NCI-H1105 (cell line): ENCODE data around the gene AIP.

Experiments
- DNase-seq: peaks from one replicate; lab custom pipeline; 2025; lab: John Stamatoyannopoulos, UW

The AIP gene

DNA sequence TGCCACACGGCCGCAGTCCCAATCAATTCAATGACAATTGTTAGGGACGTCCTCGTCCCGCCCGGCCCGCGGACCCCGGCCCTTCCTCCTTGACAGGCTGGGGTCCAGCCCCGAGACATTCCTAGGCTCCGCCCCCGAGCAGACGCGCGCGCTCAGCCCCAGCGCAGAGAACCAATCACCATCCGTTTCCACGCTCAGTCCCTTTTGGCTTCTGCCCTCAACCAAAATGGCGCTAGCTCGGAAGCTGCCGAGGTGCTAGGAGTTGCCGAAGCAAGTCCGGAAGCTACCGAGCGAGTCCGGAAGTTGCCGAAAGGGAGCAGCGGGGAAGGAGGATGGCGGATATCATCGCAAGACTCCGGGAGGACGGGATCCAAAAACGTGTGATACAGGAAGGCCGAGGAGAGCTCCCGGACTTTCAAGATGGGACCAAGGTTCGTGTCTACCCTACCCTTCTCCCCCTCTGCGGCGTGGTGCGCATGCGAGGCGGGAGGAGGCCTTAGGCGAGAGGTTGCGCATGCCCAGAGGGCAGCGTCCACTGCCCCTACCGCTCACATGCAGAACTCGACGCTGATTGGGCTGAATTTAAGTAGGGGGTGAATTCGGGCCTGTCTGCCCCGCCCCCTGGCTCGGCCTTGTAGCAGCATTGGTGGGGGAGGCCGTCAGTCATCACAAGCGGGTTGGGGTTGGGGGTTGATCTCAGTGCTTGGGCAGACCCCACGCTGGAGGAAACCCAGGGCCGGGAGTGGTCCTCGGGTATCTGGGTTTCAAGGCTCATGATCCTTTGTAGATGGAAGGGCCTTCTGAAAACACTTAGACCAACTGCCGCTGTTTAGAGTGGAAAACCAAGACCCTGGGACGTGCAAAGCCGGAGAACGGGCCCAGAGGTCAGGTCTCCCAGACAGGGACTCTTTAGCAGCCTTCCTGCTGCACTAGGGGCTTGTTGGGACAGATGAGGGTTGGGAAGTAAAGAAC, at the start of gene AIP:
Gene AIP, plus strand, starts transcription at position 200 of the 972 bp plus-strand sequence. Its CDS starts 133 bp downstream, at position 333.
- peak; percentile 97 for DNase-seq

DNA sequence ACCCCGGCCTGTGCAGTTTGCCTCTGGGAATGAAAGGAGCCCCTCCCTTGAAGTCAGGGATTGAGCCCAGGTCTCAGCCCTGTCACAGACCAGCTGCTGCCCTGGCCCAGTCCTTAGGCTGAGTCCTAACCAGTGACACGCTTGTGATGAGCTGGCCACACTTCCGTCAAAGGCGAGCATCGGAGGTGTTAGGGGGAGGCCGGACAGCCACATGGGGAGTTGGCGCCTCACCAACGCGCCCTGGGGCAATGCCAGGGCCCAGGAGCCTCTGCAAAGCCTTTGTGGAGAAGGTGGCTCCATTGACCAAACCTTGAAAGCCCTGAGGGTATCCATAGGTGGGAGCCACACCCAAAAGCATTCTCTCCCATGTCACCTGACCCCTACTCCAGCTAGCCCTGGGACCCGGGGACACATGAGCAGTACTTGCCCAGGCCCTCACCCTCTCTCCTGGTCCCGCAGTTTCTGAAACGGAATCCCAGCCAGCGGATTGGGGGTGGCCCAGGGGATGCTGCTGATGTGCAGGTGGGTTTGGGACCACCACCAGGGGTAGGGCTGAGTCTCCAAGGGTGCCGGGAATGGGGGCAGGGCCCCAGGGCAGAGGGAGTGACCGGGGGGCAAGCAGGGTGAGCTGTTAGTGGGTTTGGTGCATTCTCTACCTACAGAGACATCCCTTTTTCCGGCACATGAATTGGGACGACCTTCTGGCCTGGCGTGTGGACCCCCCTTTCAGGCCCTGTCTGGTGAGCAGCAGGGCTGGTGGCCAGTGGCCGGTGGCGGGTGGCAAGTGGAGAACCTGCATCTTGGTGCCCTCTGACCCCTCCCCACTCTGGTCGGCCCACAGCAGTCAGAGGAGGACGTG, 49.1 kb upstream of the AIP start:
- no peak for DNase-seq

DNA sequence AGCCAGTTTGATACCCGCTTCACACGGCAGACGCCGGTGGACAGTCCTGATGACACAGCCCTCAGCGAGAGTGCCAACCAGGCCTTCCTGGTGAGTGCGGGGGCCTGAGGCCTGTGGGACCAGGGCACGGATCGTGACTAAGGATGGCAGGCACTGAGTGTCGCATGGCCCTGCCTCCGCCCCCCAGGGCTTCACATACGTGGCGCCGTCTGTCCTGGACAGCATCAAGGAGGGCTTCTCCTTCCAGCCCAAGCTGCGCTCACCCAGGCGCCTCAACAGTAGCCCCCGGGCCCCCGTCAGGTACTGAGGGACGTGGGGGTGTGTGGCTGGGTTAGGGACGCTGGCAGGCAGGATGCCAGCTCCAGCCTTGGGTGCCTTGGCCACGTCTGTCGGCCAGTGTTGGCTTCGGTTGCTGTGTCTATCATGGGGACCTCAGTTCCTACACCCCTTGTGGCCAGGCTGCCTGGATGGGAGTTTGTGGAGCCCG, 48.4 kb upstream of the AIP start:
- no peak for DNase-seq

DNA sequence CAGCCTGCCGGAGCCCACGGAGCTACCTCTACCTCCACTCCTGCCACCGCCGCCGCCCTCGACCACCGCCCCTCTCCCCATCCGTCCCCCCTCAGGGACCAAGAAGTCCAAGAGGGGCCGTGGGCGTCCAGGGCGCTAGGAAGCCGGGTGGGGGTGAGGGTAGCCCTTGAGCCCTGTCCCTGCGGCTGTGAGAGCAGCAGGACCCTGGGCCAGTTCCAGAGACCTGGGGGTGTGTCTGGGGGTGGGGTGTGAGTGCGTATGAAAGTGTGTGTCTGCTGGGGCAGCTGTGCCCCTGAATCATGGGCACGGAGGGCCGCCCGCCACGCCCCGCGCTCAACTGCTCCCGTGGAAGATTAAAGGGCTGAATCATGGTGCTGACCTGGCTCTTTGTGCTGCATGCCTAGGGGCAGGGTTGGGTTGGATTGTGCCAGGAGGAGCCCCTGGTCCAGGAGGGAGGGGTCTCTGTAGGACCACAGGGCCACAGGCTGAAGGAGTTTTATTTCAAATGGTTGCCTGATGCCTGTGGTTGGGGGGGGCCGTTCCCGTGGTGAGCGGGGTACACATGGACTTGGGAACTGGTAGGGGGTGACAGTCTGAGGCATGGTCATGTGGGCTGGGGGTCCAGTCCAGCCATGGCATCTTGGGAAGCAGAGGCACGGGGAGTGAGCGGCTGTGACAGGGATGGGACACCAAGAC, 47.6 kb upstream of the AIP start:
- DNase-seq = no peak

DNA sequence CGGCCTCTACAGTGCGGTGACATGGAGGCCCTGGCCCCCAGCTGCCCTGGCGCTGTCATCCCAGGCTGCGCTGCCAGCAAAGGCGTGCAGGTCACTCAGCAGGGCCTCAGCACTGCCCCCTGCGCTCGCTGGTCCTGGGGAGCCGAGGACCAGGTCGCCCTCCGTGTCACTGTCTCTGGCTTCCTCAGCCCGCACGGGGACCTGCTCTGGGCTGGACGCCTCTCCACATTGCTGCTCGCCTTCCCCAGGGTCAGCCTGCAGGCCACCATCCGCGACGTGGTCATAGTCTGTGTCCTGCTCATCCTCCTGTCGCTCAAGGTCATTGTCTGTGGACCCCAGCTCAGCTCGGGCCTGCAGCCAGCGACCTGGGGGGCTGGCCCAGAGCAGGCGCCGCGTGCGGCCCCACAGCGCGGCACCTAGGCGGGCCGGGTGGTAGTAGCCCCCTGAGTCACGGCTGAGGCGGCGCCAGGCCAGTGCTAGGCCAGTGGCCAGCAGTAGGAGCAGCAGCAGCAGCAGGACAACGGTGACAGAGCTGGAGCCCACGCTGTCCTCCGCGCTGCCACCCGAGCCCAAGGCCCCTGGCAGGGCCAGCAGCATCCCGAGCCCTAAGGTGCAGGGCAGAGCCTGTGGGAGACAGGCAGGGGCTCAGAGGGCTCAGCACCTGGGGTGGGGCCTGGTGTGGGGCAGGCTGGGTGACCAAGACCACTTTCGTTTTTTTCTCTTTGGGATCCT, 46.9 kb upstream of the AIP start:
- no peak for DNase-seq

DNA sequence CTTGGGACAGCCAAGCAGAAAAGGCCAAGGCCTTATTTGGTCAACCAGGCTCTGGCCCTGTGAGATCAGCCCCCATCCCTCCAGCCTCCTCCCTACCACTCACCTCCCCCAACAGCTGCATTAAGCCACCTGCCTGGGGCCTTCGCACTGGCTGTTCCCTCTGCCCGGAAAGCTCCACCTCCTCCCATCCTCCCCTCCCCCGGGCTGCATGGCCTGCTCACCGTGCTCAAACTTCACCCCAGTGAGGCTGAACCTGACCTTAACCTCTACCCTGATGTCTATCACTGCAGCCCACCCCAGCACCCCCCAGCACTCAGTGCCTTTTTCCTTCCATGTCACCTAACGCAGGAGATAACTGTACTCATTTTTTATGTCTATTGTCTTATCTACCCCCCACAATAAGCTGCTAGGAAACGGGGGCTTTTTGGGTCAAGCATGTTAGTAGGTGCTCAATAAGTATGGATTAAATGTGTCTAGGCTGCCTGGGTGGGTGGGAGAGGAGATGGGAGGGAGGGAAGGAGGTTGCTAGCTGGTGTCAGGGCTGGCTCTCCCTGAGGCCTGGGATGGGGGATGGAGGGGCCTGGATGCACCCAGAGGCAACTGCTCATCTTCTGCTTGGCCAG, 46.3 kb upstream of the AIP start:
- DNase-seq = no peak

DNA sequence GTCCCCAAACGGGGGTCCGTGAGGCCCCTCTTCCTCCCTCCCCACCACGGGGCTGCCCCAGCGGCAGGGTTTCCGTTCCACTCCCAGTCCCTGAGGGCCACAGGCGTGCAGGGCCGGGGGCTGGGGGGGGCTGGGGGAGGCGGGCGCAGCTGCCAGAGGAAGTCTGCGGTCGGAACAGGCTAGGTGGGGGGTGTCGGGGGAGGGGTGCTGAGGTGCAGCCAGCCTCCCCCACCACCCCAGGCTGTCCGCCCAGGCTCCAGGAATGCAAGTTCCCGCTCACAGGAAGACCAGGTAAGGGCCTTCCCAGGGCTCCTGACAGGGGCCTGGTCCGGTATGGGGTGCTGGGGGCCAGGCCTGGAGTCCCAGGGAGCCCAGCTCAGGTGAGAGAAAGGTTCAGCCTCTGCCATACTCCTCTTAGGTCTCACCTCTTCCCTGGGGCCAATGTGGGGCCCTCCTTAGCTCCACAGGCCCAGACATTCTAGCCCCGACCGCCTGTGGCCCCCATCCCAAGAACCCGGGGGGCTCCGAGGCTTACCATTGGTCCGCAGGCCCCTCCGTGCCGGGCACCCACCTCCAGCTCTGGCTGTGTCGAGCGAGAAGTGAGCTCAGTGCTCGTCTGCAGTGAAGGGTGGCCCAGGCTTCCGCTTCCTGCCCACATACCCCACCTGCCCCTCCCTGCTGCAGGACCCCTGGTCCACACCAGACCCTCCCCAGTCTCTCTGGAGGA, 45.6 kb upstream of the AIP start, which contains the start of gene PTPRCAP:
Gene PTPRCAP, minus strand, starts transcription at position 601 of the 727 bp plus-strand sequence. Its CDS starts 63 bp downstream, at position 538.
- DNase-seq = no peak

DNA sequence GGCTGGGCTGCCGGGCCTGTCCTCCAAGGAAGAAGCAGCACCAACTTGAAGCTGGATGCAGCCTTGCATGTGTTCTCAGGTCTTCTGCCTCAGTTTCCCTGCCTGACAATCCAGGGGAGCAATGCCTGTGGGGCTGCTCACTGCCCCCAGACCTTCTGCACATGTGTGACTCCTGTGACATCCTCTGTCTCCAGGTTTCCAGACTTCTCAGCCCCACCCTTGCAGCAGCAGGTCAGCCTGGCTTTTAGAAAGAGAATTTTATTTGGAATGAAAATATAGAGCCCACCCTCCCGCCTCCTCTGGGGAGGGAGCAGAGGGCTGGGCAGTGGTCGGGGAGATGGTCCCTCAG, 45.0 kb upstream of the AIP start:
- DNase-seq = no peak

DNA sequence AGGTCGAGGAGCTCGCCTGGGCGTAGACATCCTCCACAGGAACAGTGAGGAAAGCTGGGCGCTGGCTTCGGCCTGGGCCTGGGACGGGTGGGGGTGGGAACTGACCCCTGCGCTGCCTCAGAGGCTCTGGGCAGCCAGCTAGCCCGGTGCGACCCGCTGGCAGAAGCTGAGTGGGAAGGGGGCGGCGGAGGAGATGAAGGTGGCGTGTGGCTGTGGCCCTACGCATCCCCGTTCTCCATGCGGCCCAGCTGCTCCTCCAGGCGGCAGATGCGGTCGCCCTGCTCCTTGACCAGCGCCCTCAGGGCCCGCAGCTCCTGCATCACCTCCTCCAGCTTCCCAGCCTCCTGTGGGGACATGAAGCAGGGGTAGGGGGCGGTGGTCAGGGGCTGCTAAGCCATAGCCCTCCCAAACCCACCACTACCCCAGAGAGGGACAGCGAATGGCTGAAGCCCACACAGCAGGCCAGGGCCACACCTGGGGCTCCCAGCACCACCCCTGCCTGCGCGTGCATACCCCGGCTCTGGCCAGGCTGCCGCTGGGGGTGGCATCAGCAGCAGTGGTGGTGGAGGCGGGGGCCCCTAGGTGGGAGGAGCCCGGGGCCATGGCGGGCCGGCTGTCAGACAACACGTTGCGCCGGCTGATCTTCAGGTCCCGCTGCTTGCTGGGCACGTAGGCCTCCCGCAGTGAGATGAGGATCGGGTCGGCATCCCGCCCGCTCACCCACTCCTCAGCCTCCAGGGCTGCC, 44.5 kb upstream of the AIP start:
- no peak for DNase-seq

DNA sequence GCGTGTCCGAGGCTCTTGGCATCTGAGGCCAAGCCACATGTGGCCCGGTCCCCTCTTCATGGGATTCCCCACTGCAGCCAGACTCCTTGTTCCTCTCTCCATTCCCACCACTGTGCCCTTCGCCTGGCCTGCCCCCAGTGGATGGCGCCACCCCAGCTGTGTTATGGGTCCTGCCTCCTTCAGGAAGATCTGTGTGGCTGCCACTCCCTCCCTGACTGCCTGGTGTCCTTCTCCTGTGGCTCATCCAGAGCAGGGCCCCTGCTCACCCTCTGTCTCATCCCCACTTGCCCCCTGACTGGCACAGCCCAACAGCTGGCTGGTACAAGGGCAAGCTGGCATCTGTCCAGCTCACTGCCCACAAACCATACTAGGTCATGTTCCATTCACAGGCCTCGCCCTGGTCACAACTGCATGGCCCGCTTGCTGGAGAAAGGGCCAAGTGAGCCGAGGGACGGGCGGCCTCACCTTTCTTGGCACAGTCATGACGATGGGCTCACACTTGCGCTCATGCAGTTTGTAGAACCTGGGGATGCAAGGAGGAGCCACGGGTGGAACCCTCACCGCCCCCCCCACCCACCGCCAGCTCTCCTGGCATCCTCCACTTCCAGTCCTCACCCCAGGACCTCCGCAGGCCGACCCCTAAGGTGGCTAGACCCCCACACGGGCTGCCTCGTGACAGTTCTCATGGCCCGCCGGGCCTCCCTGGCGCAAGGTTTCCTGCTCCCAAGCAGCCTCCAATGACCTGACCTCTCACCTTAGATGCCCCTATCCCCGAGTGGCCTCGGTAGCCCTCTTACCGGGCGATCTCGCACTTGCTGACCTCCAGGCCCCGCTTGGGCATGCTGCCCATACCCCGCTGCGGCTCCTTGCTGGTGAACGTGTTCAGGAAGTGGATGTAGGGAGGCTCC, 43.3 kb upstream of the AIP start:
- DNase-seq = no peak

DNA sequence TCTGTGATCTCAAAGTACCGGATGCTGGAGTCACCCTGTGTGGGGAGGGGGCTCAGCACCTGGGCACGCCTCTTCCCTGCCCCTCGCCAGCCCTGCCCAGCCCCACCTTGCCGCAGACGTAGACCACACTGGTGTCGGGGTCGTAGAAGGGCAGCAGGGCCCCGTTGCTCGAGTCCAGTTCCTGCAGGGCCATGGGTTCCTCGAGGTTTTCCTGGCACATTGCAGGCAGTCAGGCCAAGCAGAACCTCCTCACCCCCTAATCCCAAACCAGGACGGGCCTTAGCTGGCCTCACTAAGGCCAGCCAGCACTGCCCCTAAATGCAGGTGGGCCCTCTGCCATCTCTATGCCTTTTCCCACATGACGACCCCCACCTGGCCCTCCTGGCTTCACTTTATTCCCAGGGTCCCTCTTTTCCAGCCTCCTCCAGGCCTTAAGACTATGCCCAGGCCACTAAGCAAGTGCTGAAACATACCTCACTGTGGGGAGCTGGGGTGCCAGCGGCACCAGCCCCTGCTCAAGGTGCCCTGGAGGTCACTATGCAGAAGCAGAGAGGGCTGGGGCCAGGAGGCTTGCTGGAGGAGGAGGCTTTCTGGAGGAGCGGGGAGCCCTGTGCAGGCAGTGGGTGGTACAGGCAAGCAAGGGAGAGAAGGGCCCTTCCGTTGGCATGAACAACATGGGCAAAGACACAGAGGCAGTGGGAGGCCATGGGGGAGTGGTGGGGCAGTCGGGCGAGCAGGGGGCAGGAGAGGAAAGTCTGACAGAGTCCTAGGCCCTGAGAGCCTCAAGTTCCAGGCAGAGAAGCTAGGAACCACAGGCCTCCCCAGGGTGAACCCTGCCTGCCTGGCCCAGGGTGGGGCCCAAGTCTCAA, 42.4 kb upstream of the AIP start:
- DNase-seq = no peak

DNA sequence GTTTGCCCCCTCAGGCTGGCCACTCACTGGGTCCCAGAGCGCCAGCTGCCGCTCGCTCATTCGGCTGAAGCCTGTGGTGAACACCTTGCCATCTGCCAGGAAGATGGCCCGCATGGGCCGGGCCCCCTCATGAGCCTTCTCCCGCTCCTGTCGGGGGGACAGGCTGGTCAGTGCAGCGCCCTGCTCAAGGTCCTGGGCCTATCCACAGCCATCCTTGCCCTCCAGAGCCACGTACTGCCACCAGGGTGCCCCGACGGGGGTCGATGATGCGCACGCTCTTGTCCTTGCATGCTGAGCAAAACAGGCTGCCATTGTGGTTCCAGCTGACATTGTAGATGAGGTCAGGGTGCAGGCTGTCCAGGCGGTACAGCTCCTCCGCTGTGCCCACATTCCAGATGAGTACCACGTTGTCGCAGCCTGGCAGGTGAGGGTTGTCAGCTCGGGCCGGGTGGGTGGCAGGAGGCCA, 41.7 kb upstream of the AIP start:
- DNase-seq = no peak

DNA sequence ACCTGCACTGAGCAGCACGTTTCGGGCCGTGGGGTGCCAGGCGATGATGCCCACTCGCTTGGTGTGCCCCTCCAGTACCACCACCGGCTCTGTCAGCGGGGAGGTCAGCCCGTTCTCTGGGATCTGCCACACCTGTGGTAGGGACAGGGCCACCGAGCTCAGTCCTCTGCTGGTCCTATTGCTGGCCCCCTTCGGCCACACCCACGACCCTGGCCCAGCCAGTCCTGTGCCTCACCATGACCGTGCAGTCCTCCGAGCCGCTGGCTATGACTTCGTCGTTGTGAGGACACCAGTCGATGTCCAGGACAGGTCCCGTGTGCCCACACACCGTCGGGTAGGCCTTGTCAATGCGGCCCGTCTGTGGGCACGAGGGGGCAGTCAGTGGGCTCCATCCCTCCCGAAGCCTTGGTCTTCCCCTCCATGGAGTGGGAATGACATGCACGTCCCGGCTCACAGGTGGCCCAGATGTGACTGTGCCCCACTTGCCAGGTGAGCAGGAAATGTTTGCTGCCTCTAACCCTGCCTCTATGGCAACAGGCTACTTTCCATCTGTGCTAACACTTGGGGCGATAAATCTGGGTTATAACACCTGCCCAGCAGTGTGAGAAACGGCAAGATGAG, 41.0 kb upstream of the AIP start:
- DNase-seq = no peak

DNA sequence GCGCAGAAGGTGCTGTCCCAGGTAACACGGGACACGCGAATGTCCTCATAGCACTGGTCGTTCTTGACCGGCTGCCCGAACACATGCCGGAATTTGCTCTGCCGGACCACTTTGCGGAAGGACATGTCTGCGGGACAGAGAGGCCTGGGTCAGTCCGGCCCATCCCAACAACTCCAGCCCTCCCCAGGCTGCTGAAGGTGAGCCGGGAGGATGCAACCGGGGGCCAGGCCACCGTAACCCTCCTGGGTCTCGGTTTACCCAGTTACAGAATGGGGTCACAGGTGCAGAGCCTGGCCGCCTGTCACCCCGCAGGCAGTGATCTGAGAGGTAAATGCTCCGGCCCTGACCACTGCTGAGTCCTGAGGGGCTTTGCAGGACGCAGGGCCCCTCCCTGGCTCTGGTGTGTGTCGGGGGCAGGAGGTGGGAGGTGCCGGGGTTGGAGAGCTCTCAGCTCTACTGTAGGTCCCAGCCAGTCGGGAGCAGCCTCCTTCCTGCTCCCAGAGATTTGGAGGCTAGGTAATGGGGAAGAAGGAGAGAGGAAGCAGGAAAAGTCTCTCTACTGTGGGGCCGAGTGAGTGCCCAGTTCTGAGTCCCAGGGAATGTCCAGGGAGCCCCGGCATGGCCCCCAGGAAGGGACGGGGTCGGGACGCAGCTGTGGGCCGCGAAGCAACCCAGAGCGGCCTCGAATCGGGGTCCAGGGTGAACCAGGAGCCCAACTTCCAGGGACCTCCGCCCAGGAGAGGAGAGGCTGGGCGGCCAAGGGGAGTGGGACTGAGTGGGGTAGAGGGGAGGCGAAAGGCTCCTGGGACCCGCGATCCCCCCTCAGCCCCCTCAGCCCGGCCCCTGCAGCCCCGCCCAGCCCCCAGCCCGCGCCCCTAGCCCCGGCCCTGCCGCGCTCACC, 40.1 kb upstream of the AIP start:
- no peak for DNase-seq

DNA sequence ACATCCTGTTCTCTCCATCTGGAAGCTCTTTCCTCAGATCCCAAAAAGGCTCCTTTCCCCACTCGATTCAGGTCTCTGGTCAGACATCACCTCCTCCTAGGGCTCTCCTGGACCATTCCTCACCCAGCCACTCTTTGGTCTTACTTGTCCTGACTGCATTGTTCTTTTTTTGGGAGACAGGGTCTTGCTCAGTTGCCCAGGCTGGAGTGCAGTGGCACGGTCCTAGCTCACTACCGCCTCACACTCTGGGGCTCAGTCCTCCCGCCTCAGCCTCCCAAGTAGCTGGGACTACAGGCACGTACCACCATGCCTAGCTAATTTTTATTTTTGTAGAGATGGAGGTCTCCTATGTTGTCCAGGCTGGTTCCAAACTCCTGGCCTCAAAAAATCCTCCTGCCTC, 37.3 kb upstream of the AIP start:
- DNase-seq = no peak

DNA sequence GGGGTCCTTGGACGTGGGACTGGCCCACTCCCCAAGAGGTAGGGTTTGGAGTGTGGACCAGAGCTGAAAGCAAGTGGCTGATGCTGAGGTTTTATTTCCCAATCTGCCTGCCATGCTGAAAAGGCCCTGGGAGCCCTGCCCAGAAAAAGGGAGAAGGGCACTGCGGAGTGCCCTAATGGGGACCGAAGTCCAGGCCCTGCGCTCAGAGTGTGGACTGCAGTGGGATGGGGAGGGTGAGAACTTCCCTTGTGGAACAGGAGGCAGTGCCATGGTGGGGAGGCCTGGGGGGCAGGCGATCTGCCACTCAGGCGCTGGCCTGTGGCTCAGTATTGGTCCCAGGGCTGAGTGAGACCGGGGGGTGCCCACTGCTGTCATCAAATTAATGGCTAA, 34.6 kb upstream of the AIP start:
- no peak for DNase-seq
